ENCODE measurements around the gene ZDHHC11B.
A peak's percentile ranks its signal among the peaks of the same experiment; 100 is the strongest.

The ZDHHC11B gene

DNA sequence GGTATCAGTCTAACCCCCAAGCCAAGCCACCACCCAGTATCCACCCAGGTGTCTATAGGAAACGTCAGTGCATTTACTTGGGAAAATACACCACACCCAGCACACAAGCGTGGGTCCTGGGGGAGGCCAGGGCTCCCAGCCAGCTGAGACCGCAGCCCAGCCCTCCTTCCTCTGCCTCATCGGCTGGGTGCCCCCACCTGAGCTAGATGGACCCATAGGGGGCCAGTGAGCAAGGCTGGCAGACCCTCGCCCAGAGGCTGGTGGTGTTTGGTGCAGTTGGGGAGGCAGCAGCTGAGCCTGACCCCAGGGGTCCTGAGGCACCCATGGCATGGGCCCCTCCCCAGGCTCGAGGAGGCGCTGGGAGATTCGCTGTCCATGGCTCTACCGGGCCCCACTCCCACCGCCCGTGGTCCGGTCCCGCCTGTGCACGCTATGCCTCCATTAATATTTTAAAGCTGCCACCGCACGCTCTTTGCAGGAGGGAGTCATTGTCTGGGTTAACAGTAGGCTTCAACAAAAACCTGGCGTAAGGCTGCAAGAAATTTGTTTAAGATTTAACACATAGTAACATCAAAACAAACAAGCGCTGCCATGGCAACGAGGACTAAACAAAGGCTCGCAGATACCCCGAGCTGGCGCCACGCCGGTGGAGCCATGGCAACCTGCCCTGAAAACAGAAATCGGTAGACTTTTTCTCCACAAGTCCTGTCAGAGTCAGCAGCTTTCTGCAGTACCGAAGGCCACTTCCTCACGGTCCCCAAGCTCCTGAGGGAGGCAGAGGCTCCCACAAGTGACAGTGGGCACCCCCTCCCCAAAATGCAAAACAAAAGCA, 112.0 kb downstream of the ZDHHC11B start:
- peaks cover under 1% of the 10 kb centered on the region; the same call in 1 of the 2 replicates for H3K36me3 ChIP-seq (ENCODE audit: insufficient read depth, low read length)
- H3K4me1 ChIP-seq (ENCODE audit: insufficient read depth, low read length) = no peaks in the 10 kb centered on the region
- H3K27me3 ChIP-seq (ENCODE audit: insufficient read depth, low read length) = no peaks in the 10 kb centered on the region; the same call in 1 of the 2 replicates
- H3K27ac ChIP-seq (ENCODE audit: low read depth, low read length) = peak overlapping the region; percentile 70; the same call in 1 of the 2 replicates
- H3K4me3 ChIP-seq (ENCODE audit: low read length) = no peak overlapping the region
- H3K9me3 ChIP-seq (ENCODE audit: insufficient read depth, low read depth, low read length) = no peaks in the 10 kb centered on the region
- 44% methylated on average over 27 of the region's 27 CpGs for WGBS
- H3K9ac ChIP-seq (ENCODE audit: low read depth, low read length) = peak overlapping the region; percentile 61

DNA sequence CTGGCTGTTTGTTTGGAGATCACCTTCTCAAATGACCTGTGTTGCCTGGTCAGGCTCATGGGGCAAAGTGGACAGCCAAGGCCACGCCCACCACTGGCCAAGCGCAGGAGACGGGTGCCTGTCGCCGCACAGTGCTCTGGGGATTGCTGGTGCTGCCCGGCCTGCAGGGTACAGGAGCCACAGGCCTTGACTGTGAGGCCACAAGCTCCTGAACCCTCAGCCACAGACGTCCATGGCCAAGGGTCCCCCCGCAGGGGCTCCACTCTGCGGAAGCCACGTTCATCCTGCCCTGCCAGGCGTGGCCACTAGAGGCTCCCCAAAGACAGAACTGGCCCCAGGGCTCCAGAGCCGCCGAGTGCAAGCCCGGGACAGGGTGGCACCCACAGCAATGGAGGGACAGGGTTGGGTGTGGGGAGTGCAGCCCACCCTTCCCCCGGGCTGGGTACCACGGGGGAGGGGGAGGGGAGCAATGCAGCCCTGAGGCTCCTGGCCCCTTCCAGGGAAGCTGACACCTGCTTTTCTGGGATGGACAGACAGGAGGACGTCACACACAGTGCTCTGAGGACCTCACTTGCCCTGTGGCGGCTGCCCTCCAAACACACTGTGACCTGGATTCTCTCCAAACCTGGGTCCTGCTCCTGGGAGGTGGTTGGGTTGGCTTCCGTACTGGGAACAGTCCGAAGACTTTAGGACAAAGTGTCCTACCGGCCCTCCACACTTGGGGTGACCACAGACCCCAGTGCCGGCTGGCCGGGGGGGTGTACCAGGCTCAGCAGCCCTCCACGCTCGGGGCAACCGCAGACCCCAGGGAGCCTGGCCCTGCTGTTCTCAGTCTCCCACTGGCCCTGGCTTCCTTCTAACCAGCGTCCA, 112.8 kb downstream of the ZDHHC11B start:
- H3K9me3 ChIP-seq (ENCODE audit: insufficient read depth, low read depth, low read length) = no peaks in the 10 kb centered on the region
- no peak overlapping the region for H3K4me3 ChIP-seq (ENCODE audit: low read length)
- peak overlapping the region; percentile 61; the same call in 1 of the 2 replicates for H3K9ac ChIP-seq (ENCODE audit: low read depth, low read length)
- H3K27ac ChIP-seq (ENCODE audit: low read depth, low read length) = peak overlapping the region; percentile 45; the same call in 1 of the 2 replicates
- H3K36me3 ChIP-seq (ENCODE audit: insufficient read depth, low read length) = peaks cover 9% of the 10 kb centered on the region
- no peaks in the 10 kb centered on the region for H3K4me1 ChIP-seq (ENCODE audit: insufficient read depth, low read length)
- no peaks in the 10 kb centered on the region; the same call in 1 of the 2 replicates for H3K27me3 ChIP-seq (ENCODE audit: insufficient read depth, low read length)
- 39% methylated on average over 27 of the region's 27 CpGs for WGBS

DNA sequence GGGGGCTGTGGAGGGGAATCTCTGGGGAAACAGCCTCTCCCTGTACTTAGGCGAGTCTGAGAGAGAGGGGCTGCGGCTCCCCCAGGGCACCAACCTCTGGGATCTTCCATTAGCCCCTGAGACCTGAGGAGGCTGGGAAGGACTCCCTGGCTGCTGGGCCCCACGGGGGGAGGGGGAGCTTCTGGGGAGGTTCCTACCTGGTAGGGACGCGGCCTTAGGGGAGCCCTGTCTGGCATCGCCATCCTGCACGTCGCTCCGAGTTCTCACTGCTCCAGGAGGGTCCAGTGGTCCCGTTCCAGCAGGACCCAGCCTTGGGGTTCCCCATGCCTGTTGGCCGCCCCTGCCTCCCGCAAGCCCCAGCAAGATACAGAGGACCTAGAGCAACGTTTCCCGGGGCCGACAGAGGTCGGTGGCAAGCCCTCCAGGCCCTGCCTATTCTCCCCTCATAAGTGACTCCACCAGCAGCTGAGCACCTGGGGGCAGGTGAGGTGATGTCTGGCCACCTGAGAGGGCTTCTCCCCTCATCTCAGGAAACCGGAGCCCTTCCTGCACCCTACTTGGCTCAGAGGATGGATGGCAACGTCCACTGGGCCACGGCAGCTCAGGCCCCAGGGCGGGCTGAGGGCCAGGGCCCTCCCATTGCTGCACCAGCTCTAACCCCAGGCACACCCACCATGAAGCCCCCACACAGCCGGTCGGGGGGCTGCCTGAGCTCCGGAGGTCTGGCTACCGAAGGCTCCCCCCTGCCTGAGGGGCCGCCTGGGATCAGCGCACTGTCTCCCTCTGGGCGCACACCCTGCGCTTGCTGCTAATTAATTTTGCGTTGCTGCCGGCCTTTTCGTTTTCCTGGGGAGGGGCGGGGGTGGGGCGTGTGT, 113.9 kb downstream of the ZDHHC11B start:
- no peaks in the 10 kb centered on the region; the same call in 1 of the 2 replicates for H3K27me3 ChIP-seq (ENCODE audit: insufficient read depth, low read length)
- H3K36me3 ChIP-seq (ENCODE audit: insufficient read depth, low read length) = peaks cover 15% of the 10 kb centered on the region
- 78% methylated on average over 33 of the region's 33 CpGs for WGBS
- H3K9ac ChIP-seq (ENCODE audit: low read depth, low read length) = no peak overlapping the region
- no peak overlapping the region for H3K4me3 ChIP-seq (ENCODE audit: low read length)
- no peaks in the 10 kb centered on the region for H3K9me3 ChIP-seq (ENCODE audit: insufficient read depth, low read depth, low read length)
- no peak overlapping the region for H3K27ac ChIP-seq (ENCODE audit: low read depth, low read length)
- no peaks in the 10 kb centered on the region for H3K4me1 ChIP-seq (ENCODE audit: insufficient read depth, low read length)

DNA sequence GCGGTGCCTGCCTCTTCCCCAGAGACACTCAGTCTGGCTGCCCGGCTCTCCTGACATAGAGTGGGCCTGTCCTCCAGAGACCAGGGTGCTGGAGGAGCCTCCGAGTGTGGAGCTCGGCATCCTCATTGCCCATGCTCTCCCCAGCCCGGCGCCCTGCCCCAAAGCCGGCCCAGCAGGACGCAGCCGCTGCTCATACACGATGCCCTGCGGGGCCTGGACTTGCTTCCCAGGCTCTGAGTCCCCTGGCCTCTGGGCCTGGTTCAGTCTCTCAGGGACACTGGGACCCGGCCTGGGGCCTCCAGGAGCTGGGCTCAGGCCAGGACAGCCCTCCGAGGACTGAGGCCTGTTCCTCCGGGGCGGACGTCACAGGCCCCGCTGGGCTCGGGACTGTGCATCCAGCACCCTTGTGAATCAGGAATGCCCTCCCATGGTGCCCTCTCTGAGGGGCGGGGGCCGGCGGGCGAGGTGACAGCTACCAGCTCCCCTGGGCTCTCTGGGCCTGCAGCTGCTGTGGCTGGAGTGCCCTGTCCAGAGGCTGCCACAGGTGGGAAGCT, 114.6 kb downstream of the ZDHHC11B start:
- H3K9me3 ChIP-seq (ENCODE audit: insufficient read depth, low read depth, low read length) = no peaks in the 10 kb centered on the region
- no peak overlapping the region for H3K27ac ChIP-seq (ENCODE audit: low read depth, low read length)
- WGBS = 84% methylated on average over 22 of the region's 22 CpGs
- H3K4me1 ChIP-seq (ENCODE audit: insufficient read depth, low read length) = no peaks in the 10 kb centered on the region
- peaks cover 16% of the 10 kb centered on the region for H3K36me3 ChIP-seq (ENCODE audit: insufficient read depth, low read length)
- H3K9ac ChIP-seq (ENCODE audit: low read depth, low read length) = no peak overlapping the region
- H3K27me3 ChIP-seq (ENCODE audit: insufficient read depth, low read length) = no peaks in the 10 kb centered on the region; the same call in 1 of the 2 replicates
- H3K4me3 ChIP-seq (ENCODE audit: low read length) = no peak overlapping the region

DNA sequence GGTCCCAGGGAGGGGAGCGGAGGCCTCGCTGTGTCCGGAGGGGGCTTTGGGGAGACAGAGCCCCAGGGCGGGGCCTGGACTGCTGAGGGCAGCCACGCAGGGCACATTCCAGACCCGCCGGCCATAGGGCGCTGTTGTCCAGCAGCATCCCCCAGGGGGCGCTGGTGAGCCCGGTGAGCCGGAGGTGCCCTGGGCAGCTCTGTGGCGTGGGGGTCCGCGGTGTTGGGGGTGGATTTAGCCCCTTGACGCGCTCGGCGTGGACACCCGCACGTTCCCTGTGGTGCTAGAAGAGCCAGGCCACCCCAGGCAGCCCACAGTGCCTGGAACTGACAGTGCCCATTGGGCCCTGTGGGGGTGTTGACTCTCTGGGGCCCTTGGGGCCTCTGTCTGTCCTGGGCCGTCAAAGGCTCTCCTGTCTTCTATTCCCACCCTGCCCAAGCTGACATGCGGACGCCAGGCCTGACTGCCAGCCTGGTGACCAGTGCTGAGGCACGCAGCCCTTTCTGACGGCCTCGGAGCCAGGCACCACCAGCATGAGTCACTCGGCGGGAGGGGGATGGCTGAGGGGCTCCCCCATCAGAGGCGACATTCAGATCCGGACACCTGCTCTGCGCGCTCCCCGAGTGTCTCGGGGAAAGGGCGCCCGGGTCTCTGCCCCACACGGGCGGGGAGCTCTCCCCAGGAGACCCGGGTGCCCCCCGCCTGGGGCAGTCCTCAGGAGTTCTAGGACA, 115.3 kb downstream of the ZDHHC11B start:
- Histone ChIP-seq H3K9me3 (ENCODE audit: insufficient read depth, low read depth, low read length) (no peaks in the 10 kb centered on the region), H3K9ac (ENCODE audit: low read depth, low read length) (peak overlapping the region; percentile 12; the same call in 1 of the 2 replicates), H3K4me3 (ENCODE audit: low read length) (no peak overlapping the region), H3K27me3 (ENCODE audit: insufficient read depth, low read length) (no peaks in the 10 kb centered on the region; the same call in 1 of the 2 replicates), H3K27ac (ENCODE audit: low read depth, low read length) (no peak overlapping the region), H3K4me1 (ENCODE audit: insufficient read depth, low read length) (no peaks in the 10 kb centered on the region), H3K36me3 (ENCODE audit: insufficient read depth, low read length) (peaks cover 23% of the 10 kb centered on the region)
- 69% methylated on average over 40 of the region's 40 CpGs for WGBS

DNA sequence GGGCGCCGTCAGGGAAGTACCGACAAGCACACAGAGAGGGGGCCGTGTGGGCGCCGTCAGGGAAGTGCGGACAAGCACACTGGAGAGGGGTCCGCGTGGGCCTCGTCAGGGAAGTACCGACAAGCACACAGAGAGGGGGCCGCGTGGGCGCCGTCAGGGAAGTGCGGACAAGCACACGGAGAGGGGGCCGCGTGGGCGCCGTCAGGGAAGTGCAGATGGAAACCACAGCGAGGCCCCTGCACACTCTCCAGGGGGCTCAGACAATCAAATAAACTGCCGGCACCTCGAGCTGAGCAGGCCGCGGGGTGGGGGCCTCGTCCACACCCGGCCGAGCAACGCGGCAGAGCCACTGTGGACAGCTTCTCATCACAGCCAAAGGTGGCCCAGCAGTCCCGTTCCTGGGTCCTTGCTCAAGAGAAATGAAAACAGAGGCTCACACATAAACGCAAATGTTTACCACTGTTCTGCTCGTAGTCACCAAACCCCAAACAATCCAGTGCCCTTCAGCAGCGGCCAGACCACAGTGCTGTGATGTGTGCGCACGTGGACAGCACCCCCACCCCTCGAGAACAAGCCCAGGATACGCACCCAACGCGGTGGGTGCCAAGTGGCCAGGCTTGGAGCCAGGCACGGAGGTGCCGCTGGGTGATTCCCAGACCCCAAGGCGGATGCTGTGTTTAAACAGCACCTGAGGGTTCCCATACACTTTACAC, 116.1 kb downstream of the ZDHHC11B start:
- Histone ChIP-seq H3K27ac (ENCODE audit: low read depth, low read length) (no peak overlapping the region), H3K9ac (ENCODE audit: low read depth, low read length) (peak overlapping the region; percentile 12; the same call in 1 of the 2 replicates), H3K9me3 (ENCODE audit: insufficient read depth, low read depth, low read length) (no peaks in the 10 kb centered on the region), H3K27me3 (ENCODE audit: insufficient read depth, low read length) (no peaks in the 10 kb centered on the region; the same call in 1 of the 2 replicates), H3K4me1 (ENCODE audit: insufficient read depth, low read length) (no peaks in the 10 kb centered on the region), H3K36me3 (ENCODE audit: insufficient read depth, low read length) (peaks cover 27% of the 10 kb centered on the region), H3K4me3 (ENCODE audit: low read length) (no peak overlapping the region)
- WGBS = 94% methylated on average over 44 of the region's 44 CpGs

DNA sequence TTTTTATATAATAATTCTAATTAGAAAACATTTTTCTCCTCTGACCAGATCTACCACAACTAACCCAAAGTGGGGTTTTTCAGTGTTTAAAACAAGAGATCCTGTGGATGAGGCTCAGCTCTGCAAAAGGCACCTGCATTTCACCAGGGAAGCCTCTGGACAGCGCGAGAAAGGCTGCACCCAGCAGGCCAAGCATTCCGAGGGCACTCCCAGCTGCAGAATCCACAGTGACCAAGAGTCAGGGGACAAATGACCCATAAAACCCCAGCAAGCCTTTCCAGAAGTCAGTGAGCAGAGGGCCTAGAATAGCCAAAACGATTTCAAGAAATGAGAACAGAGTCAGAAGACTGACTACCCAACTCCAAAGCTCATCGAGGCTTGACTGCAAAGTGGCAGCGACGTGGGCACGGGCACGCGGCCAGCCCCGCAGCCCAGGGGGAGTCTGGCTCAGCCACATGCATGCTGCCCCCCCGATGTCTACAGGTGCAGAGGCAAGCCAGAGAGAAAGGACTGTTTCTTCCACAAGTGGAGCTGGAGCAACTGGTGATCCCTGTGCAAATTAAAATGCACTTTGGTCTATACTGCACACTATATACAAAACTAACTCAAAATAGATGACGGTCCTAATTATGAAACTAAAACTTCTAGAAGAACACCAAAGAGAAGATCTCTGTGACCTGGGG, 117.6 kb downstream of the ZDHHC11B start:
- H3K4me3 ChIP-seq (ENCODE audit: low read length) = no peak overlapping the region
- WGBS = 95% methylated on average over 13 of the region's 13 CpGs
- no peak overlapping the region for H3K9ac ChIP-seq (ENCODE audit: low read depth, low read length)
- no peaks in the 10 kb centered on the region for H3K9me3 ChIP-seq (ENCODE audit: insufficient read depth, low read depth, low read length)
- H3K27me3 ChIP-seq (ENCODE audit: insufficient read depth, low read length) = no peaks in the 10 kb centered on the region
- no peaks in the 10 kb centered on the region for H3K4me1 ChIP-seq (ENCODE audit: insufficient read depth, low read length)
- no peak overlapping the region for H3K27ac ChIP-seq (ENCODE audit: low read depth, low read length)
- peaks cover 37% of the 10 kb centered on the region for H3K36me3 ChIP-seq (ENCODE audit: insufficient read depth, low read length)

DNA sequence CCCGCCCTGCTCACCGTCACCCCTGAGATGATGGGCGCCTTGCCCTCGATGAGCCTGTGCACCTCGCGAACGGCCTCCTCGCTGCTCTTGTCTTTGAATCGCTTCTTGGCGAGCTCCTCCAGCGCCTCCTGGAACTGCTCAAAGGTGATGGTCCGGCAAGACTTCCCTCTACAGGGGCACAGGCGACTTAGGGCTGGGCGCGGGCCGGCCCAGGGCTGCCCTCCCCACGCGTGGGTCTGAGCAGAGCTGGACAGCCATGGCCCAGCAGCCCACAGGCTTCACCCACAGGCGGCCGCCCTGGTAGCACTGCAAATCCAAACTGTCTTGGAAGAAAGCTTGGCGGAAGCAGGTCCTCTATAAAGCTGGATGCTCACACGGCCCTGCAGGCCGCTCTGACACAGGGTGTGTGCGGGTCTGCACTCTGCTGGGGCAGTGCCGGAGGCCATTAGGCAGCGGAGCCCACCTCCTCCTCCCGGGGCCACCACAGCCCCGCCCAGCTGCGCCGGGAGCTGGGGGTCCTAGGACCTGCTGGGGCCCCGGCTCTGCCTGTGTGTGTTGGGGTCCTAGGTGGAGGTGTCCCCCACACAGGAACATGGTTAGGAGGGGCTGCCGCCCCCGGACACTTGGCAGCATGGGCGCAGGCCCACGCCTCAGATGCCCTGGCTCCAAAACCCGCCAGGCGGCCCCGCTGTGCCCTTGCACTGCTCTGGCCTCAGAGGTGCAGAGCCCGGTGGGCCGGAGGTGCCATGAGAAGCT, 118.4 kb downstream of the ZDHHC11B start:
- no peaks in the 10 kb centered on the region for H3K4me1 ChIP-seq (ENCODE audit: insufficient read depth, low read length)
- H3K4me3 ChIP-seq (ENCODE audit: low read length) = no peak overlapping the region
- H3K36me3 ChIP-seq (ENCODE audit: insufficient read depth, low read length) = peaks cover 43% of the 10 kb centered on the region
- H3K9ac ChIP-seq (ENCODE audit: low read depth, low read length) = no peak overlapping the region
- no peaks in the 10 kb centered on the region for H3K27me3 ChIP-seq (ENCODE audit: insufficient read depth, low read length)
- 95% methylated on average over 40 of the region's 40 CpGs for WGBS
- no peak overlapping the region for H3K27ac ChIP-seq (ENCODE audit: low read depth, low read length)
- no peaks in the 10 kb centered on the region for H3K9me3 ChIP-seq (ENCODE audit: insufficient read depth, low read depth, low read length)

DNA sequence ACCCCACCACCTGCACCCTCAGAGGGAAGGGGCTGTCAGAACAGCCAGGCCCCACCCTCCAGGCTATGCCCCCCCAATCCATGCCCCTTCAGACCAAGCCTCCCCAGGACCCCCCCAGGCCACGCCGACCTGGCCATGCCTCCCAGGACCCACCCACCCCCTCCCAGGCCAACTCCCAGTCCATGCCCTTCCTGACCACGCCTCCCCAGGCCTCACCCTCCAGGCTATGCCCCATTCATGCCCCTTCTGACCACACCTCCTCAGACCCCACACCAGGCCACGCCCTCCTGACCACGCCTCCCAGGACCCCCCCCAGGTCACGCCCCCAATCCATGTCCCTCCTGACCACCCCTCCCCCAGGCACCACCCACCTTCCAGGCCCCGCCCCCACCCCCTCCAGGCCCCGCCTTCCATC, 119.0 kb downstream of the ZDHHC11B start:
- WGBS = 88% methylated on average over 7 of the region's 8 CpGs
- Histone ChIP-seq H3K4me1 (ENCODE audit: insufficient read depth, low read length) (no peaks in the 10 kb centered on the region), H3K27ac (ENCODE audit: low read depth, low read length) (no peak overlapping the region), H3K27me3 (ENCODE audit: insufficient read depth, low read length) (no peaks in the 10 kb centered on the region), H3K36me3 (ENCODE audit: insufficient read depth, low read length) (peaks cover 49% of the 10 kb centered on the region), H3K9ac (ENCODE audit: low read depth, low read length) (no peak overlapping the region), H3K9me3 (ENCODE audit: insufficient read depth, low read depth, low read length) (no peaks in the 10 kb centered on the region), H3K4me3 (ENCODE audit: low read length) (no peak overlapping the region)

All from HUES64 (cell line).